ENCODE data around the gene CDON.

The CDON gene

GRCh38 chr11:126026579-126026978 is 36.1 kb downstream of the CDON start:
- H3K79me2 ChIP-seq (ENCODE audit: insufficient read depth, low read length) = no peaks in the 10 kb centered on the region
- no peak overlapping the region for H2AFZ ChIP-seq (ENCODE audit: low read depth, low read length, severe bottlenecking)
- H3K9me3 ChIP-seq (ENCODE audit: insufficient read depth, low read length) = no peaks in the 10 kb centered on the region
- H3K4me3 ChIP-seq (ENCODE audit: insufficient read depth, low read length, poor library complexity, severe bottlenecking) = no peak overlapping the region
- H3K36me3 ChIP-seq (ENCODE audit: low read length) = no peaks in the 10 kb centered on the region
- no peaks in the 10 kb centered on the region for H3K9me2 ChIP-seq (replicated peaks; ENCODE audit: insufficient read depth, low read length)
- H4K20me1 ChIP-seq (ENCODE audit: low read depth, low read length) = no peaks in the 10 kb centered on the region
- no peaks in the 10 kb centered on the region for H3F3A ChIP-seq (ENCODE audit: insufficient read depth)
- H3K27ac ChIP-seq (ENCODE audit: low read depth, low read length) = no peak overlapping the region
- H3K4me2 ChIP-seq (ENCODE audit: low read depth, low read length, poor library complexity, severe bottlenecking) = no peak overlapping the region
- no peak overlapping the region for H3K9ac ChIP-seq (ENCODE audit: low read length)
- TF ChIP-seq, protein P1, sequence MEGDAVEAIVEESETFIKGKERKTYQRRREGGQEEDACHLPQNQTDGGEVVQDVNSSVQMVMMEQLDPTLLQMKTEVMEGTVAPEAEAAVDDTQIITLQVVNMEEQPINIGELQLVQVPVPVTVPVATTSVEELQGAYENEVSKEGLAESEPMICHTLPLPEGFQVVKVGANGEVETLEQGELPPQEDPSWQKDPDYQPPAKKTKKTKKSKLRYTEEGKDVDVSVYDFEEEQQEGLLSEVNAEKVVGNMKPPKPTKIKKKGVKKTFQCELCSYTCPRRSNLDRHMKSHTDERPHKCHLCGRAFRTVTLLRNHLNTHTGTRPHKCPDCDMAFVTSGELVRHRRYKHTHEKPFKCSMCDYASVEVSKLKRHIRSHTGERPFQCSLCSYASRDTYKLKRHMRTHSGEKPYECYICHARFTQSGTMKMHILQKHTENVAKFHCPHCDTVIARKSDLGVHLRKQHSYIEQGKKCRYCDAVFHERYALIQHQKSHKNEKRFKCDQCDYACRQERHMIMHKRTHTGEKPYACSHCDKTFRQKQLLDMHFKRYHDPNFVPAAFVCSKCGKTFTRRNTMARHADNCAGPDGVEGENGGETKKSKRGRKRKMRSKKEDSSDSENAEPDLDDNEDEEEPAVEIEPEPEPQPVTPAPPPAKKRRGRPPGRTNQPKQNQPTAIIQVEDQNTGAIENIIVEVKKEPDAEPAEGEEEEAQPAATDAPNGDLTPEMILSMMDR (IDR thresholded peaks at IDR 0.05; ENCODE audit: insufficient read depth, low read length, poor library complexity, severe bottlenecking) = no peak
- no peak for TF ChIP-seq EZH2phosphoT487 (conservative IDR thresholded peaks at IDR 0.05; ENCODE audit: low read length)
- no peaks in the 10 kb centered on the region for H3K27me3 ChIP-seq (ENCODE audit: low read length)

DNA sequence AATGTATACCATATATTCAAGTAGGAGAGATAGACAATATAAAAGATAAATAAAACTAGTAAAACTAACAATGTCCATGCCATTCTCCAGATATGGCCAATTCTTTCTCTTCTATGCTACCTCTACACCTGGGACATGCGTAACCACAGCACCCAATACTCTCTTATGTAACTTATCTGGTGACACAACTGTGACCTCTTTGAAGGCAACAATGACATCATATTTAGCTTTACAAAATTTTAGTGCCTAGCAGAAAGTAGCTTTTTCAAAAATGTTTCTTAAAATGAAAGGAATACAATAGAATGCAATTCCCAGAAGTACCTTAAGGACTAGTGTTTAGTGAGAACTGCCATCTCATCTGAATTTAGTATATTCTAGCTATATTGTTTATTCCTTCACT is 36.8 kb downstream of the CDON start:
- no peaks in the 10 kb centered on the region for H3K79me2 ChIP-seq (ENCODE audit: insufficient read depth, low read length)
- no peak overlapping the region for H3K4me3 ChIP-seq (ENCODE audit: insufficient read depth, low read length, poor library complexity, severe bottlenecking)

DNA sequence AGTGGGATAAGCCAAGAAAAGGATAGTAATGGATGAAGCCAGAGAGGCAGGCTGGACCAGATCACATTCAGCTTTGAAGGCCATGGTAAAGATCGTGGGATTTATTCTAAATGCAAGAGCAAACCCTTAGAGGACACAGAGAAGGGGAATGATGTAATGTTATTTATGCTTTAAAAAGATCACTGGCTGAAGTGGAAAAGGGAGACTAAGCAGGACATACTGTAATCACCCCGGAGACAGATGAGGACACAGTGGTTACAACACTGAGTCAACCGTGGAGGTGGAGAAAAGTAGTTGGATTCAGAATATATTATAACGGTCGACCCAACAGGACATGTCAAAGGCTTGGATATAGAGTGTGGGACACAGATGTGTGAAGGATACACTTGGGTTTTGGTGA is 38.5 kb downstream of the CDON start:
- Histone ChIP-seq H3K9me2 (replicated peaks; ENCODE audit: insufficient read depth, low read length) (no peaks in the 10 kb centered on the region), H3K79me2 (ENCODE audit: insufficient read depth, low read length) (no peaks in the 10 kb centered on the region), H3K27me3 (ENCODE audit: low read length) (no peaks in the 10 kb centered on the region), H3K27ac (ENCODE audit: low read depth, low read length) (no peak overlapping the region), H3K4me2 (ENCODE audit: low read depth, low read length, poor library complexity, severe bottlenecking) (no peak overlapping the region), H3K4me3 (ENCODE audit: insufficient read depth, low read length, poor library complexity, severe bottlenecking) (no peak overlapping the region), H2AFZ (ENCODE audit: low read depth, low read length, severe bottlenecking) (no peak overlapping the region), H4K20me1 (ENCODE audit: low read depth, low read length) (no peaks in the 10 kb centered on the region), H3K36me3 (ENCODE audit: low read length) (no peaks in the 10 kb centered on the region), H3K9me3 (ENCODE audit: insufficient read depth, low read length) (no peaks in the 10 kb centered on the region), H3K9ac (ENCODE audit: low read length) (no peak overlapping the region), H3F3A (ENCODE audit: insufficient read depth) (no peaks in the 10 kb centered on the region)
- TF ChIP-seq, protein P1 (IDR thresholded peaks at IDR 0.05; ENCODE audit: insufficient read depth, low read length, poor library complexity, severe bottlenecking) = no peak
- TF ChIP-seq EZH2phosphoT487 (conservative IDR thresholded peaks at IDR 0.05; ENCODE audit: low read length) = no peak

More for the DNA sequence above, 36.8 kb downstream of the CDON start:
- TF ChIP-seq, protein P1 (IDR thresholded peaks at IDR 0.05; ENCODE audit: insufficient read depth, low read length, poor library complexity, severe bottlenecking) = no peak
- no peak for TF ChIP-seq EZH2phosphoT487 (conservative IDR thresholded peaks at IDR 0.05; ENCODE audit: low read length)
- no peaks in the 10 kb centered on the region for H3F3A ChIP-seq (ENCODE audit: insufficient read depth)
- H3K27me3 ChIP-seq (ENCODE audit: low read length) = no peaks in the 10 kb centered on the region
- no peaks in the 10 kb centered on the region for H3K9me3 ChIP-seq (ENCODE audit: insufficient read depth, low read length)
- H4K20me1 ChIP-seq (ENCODE audit: low read depth, low read length) = no peaks in the 10 kb centered on the region
- no peak overlapping the region for H3K9ac ChIP-seq (ENCODE audit: low read length)
- H3K36me3 ChIP-seq (ENCODE audit: low read length) = no peaks in the 10 kb centered on the region
- no peak overlapping the region for H3K4me2 ChIP-seq (ENCODE audit: low read depth, low read length, poor library complexity, severe bottlenecking)
- no peak overlapping the region for H2AFZ ChIP-seq (ENCODE audit: low read depth, low read length, severe bottlenecking)
- no peak overlapping the region for H3K27ac ChIP-seq (ENCODE audit: low read depth, low read length)
- H3K9me2 ChIP-seq (replicated peaks; ENCODE audit: insufficient read depth, low read length) = no peaks in the 10 kb centered on the region

All from SU-DHL-6 (cell line).